HG03469 (cell line): Measurements from ENCODE around the gene IP6K3.

Experiments used
- ATAC-seq: cut with Tn5 transposase; IDR thresholded peaks from one replicate; pipeline ENCODE4 v1.9.1; 2021; ENCODE audit warnings: mild to moderate bottlenecking, moderate library complexity, moderate number of reproducible peaks; ENCODE audit not compliant: unreplicated experiment

The IP6K3 gene

GRCh38 chr6:33693186-33694105, 53.3 kb downstream of the IP6K3 start:
- ATAC-seq = no peak

GRCh38 chr6:33692760-33693158, 53.9 kb downstream of the IP6K3 start:
- no peak for ATAC-seq

GRCh38 chr6:33692078-33692759, 54.5 kb downstream of the IP6K3 start:
- ATAC-seq = no peak

- ATAC-seq = no peak
Observed at GRCh38 chr6:33691456-33692077, 55.1 kb downstream of the IP6K3 start.

DNA sequence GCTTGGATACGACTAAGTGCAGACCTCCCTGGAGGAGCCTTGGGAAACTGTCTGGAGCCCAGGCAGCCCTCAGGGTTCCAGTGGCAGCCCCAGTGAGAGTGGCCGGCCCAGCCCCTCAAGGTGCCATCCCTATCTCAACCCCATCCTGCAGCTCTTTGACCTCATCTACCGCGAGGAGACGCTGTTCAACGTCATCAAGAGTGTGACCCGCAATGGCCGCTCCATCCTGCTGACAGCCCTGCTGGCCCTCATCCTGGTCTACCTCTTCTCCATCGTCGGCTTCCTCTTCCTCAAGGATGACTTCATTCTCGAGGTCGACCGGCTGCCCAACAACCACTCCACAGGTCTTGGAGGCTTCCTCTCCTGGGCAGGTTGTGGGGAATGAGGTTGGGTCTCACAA, 55.9 kb downstream of the IP6K3 start:
- ATAC-seq = no peak

- no peak for ATAC-seq
Observed at GRCh38 chr6:33689879-33690278, 56.8 kb downstream of the IP6K3 start.

DNA sequence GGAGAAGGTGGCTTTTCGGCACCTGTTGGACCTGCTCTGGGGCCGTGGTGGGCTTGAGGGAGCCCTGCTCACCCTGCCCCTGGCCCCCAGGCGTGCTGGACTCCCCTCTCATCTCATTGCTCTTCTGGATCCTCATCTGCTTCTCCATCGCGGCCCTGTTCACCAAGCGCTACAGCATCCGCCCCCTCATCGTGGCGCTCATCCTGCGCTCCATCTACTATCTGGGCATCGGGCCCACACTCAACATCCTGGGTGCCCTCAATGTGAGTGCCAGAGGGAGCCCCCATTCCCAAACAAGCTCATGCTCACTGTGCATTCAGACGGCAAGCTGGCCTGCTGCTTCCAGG, 57.6 kb downstream of the IP6K3 start:
- no peak for ATAC-seq

- ATAC-seq = no peak
Observed at GRCh38 chr6:33688451-33689147, 58.1 kb downstream of the IP6K3 start.

GRCh38 chr6:33688006-33688405, 58.7 kb downstream of the IP6K3 start:
- ATAC-seq = no peak

DNA sequence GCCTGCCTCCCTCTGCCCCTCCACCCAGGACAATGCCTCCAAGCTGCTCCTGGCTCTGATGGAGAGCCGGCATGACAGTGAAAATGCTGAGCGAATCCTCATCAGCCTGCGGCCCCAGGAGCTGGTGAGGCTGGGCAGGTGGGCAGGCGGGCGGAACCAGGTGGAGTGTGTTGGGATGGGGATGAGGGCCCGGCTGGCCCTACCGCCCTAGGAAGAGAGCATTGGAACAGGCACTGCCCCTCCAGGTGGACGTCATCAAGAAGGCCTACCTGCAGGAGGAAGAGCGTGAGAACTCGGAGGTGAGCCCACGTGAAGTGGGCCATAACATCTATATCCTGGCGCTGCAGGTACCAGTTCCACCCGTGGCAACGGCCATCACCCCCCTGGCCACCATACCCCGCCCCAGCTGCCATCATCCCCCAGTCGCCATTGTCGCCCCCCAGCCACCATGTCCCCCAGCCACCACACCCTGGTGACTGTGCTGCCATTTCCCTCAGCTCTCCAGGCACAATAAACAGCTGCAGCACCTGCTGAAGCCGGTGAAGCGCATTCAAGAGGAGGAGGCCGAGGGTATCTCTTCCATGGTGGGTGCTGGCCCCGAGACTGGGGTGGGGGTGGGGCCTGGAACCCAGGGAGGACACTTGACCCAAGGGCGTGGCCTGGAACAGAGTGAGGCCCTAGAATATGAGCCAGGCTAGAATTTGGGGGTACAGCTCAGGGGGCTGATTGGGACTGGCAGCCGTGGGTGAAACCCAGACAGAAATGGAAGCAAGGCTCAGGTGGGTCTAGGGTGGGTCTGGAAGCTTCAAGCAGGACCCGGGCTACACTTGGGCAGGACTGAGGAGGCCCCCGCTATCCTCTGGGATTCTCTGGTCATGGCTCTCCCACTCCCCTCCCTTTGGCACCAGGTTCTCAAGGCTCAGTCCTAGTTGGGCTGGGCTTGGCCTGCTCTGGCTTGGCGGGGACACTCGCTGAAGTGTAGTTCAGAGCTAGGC, 59.4 kb downstream of the IP6K3 start:
- no peak for ATAC-seq

GRCh38 chr6:33686225-33686924, 60.3 kb downstream of the IP6K3 start:
- no peak for ATAC-seq

GRCh38 chr6:33685411-33686224, 61.1 kb downstream of the IP6K3 start:
- ATAC-seq = no peak

DNA sequence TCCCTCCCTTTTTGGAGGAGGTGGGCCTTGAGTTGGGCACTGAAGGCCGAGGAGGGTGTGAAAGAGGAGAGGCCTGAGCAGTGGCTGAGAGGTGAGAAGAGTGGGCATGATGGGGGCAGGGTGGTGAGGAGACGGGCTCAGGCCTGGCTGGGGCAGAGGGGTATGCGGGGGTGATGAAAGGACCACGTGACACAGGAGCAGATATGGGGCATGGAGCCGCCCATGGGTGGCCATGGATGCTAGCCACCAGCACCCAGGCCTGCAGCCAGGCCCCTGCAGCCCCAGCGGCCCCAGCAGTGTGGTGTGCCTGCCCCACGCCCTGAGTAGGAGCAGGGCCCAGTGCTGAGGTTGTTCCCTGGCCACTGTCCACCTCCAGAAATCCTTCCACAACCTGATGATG, 61.7 kb downstream of the IP6K3 start:
- ATAC-seq = no peak

- no peak for ATAC-seq
Observed at GRCh38 chr6:33684428-33684896, 62.2 kb downstream of the IP6K3 start.

DNA sequence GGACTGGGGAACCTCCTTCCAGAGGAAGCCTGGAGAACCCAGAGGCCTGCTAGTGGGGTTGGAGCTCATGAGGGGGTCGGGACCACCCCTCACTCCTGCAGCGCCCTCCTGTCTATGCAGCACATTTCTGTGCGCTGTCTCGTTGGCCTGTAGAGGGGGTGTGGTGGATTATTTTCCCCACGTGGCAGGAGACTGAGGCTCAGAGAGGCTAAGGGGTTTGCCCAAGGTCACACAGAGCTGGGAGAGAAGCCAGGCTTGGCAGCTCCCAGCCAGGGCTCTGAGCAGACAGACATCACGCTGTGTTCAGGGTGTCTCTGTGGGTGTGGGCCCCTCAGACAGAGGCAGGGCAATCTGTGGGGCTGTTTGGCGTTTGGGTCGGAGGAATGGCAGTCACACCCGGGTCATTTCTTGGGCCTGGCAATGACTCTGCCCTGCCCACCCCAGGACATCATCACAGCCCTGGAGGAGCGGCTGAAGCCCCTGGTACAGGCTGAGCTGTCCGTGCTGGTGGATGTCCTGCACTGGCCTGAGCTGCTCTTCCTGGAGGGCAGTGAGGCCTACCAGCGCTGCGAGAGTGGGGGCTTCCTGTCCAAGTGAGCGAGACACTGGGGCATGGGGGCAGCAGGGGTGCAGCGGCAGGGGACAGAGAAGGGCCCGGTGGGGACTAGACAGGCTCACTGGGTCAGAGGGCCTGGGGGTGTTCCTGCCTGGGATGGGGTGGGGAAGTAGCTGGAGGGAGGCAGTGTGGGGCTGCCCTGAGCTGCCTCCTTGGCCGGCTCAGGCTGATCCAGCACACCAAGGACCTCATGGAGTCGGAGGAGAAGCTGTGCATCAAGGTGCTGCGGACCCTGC, 62.9 kb downstream of the IP6K3 start:
- ATAC-seq = no peak

DNA sequence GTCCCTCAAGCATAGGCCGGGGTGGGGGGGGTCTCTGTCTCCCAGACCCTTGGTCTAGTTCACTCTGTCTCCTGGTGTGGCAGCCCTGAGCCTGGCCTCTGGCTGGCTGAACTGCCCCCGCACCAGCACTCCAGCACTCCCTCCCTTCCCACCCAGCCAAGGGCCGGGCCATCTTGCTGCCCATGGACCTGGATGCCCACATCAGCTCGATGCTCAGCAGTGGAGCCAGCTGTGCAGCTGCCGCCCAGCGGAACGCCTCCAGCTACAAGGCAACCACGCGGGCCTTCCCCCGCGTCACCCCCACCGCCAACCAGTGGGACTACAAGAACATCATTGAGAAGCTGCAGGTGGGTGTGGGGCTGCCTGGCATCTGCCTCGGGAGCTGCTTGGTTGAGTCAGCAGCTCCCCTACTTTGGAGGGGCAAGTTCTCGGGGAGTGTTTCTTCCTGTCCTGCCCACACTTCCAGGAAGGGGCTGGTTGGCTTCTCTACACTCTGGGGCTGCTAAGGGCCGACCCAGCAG, 63.6 kb downstream of the IP6K3 start:
- no peak for ATAC-seq

- no peak for ATAC-seq
Observed at GRCh38 chr6:33682341-33682740, 64.4 kb downstream of the IP6K3 start.
